ENCODE measurements around the gene GPATCH4.
"Not testable (repeated sequence)": the region's sequence is repeated elsewhere in the genome, so short reads cannot be mapped to it uniquely, and the experiment has no call there.

Gene GPATCH4

DNA sequence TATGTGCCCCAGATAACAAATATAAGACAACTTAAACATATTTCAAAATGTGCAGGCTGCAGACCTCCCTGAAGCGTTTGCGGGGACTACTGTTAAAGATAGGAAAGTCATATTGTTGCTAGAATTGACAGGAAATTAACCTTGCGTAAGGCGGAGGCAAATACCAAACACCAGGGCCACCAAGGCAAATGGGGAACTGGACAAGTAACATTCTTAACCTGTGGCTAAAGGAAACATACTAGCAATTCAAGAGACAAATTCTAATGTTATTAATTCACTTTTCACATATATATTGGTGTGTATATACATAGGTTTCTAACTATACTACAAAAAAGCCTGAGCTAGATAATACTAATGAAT lies 24.8 kb upstream of the GPATCH4 start:
- no peak for DNase-seq

DNA sequence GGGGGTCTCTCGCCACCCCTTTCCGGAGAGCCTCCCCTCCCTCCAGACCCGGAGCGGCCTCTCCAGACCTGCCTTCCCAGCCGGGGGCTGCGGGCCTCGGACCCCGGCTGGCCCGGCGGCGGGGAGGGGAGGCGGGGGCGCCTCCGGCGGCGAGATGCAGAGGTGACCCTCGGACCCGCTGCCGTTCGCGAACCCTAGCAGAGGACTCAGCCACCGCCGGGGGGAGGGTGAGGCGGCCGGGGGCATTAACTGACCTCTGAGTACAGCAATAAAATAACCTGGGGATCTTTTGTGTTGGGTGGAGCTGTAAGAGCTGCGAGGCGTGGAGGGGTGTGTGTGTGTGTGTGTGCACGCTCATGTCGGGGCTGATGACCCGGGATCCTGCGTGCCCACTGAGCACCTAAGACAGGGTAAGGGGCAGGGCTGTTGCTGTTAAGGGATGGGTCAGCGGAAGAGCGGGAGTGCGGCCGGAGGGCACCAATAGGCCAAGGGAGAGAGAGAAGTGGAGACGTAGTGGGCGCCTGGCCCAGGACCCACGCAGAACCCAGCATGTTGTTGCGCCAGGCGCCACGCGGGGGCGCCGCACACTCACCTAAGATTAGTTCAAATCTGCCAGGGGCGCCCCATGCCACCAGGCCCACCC lies 24.3 kb upstream of the GPATCH4 start:
- DNase-seq = peak; percentile 55

DNA sequence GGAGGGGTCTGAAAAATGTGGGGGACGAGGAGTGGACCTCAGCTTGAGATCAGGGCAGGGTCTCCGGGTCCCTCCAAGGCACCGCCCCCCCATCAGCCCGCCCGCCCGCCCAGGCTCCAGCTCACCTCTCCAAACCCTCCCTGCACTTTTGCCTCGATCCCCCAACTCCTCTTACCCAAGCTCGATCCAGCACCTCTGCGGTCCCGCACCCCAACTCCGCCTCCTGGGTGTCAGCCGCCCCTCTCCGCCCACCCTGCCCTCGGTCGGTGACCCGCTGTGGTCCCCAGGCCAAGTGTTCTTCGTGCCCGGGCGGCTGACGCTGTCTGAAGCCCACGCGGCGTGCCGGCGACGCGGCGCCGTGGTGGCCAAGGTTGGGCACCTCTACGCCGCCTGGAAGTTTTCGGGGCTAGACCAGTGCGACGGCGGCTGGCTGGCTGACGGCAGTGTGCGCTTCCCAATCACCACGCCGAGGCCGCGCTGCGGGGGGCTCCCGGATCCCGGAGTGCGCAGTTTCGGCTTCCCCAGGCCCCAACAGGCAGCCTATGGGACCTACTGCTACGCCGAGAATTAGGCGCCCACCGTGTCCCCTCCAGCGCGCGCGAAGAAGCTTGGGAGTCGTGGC lies 23.6 kb upstream of the GPATCH4 start:
- DNase-seq = no peak

DNA sequence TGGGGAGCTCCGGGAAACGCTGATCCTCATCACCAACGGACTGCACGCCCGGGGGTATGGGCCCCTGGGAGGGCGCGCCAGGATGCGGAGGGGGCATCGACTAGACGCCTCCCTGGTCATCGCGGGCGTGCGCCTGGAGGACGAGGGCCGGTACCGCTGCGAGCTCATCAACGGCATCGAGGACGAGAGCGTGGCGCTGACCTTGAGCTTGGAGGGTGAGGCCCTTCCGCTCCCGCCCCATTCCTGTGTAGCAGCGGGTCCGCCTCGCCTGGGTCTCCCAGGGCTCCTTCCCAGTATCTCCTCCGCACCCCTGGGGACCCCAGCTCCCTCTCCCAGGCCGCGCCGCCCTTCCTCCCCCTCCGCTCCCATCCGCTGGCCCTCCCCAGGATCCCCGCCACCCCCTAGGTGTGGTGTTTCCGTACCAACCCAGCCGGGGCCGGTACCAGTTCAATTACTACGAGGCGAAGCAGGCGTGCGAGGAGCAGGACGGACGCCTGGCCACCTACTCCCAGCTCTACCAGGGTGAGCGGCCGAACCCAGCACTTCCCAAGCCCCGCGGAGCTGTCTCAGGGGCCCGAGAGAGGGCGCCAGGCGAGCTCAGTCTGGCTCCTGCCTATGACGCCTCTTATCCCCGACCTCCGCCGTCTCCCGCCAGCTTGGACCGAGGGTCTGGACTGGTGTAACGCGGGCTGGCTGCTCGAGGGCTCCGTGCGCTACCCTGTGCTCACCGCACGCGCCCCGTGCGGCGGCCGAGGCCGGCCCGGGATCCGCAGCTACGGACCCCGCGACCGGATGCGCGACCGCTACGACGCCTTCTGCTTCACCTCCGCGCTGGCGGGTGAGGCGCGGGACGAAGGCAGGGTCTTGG lies 22.9 kb upstream of the GPATCH4 start:
- DNase-seq = no peak

DNA sequence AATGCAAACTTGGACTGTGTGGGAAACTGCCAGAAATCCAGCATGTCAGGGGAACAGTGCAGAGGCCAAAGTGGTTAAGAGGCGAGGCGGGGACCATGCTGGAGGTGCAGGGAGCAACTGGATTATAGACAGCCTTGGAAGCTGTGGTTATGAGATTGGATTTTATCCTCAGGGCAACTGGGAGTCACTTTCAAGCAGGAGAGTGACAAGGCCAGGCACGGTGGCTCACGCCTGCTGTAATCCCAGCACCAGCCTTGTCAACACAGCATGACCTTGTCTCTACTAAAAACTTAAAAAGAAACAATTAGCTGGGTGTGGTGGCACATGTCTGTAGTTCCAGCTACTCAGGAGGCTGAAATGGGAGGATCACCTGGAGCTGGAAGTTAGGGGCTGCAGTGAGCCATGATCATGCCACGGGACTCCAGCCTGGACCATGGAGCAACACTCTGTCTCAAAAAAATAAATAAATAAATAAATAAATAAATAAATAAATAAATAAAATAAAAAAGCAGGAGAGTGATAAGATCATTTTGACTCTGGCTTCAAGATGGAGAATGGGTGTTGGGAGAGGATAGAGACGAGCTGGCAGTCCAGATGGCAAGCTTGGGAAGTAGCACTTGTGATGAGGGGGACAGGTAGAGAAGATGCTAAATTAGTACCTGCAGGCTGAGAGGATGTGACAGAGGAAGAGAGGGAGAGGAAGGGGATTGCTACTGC lies 21.5 kb upstream of the GPATCH4 start:
- no peak for DNase-seq

DNA sequence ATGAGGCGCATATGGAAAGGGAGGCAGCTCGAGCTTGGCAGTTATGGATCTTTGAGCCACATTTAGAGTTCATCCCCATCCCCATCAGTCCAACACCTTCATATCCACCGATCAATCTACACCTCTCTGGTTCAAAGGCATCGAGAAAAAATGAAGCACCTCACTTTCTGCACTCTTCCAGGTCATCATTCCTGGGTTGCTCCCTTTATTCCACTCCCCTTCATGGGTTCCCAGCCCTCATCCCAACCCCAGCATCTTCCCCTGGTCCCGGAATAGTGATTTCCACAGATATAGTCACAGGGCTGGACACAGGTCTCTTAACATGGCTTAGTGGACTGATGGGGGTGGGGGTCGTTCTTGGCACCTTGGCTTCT lies 18.3 kb upstream of the GPATCH4 start:
- DNase-seq = no peak

DNA sequence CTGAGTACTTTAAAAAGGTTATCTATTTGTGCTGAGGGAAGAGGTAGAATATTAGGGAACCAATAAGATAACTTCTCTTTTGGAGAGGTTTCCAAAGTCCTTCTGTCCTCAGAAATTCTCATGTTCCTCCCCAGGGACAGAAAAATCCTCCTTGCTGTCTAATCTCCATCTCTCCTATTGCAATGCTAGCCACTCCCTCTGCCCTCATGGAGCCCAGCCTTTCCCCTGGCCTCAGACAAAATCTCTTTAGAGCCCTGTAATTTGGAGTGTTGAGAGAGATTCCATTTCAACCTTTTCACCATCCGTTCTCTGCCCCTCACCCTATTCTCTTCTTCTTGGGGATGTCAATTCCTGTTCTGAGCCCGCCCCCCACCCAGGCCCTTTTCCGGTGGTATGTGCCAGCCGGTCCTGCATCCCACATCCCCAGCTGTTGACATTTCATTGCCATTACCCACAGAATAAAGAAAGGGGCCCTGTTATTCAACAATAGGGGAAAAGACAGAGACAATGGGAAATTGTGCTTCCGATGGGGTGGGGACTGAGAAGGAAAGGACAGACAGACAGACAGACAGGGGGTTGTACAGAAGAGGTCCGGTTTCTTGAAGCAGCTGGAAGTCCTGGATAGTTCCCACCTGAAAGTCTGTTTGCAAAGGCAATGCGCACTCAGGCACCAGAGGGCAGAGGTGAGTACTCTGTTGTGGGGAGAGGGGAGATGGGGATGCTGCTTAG lies 17.7 kb upstream of the GPATCH4 start, which contains the start of gene HAPLN2:
Gene HAPLN2 (plus strand): TSS at position 563 of the 729 bp plus-strand sequence. CDS start 4,076 bp downstream, outside the sequence.
- no peak for DNase-seq

DNA sequence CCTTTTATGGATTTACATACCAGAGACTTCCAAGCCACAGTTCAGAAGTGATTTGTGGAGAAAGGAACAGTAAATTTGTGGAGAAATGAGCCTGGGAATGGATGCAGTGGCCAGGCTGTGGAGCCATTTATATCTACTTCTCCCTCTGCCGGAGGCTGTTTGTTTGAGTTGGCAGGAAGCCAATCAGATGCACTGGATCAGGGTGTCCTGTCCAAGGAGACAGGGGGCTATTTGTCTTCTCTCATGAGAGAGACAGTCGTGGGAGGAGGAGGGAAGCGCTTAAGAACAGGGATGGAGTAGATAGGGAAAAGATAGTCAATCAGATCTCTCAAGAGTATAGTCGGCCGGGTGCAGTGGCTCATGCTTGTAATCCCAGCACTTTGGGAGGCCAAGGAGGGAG lies 15.2 kb upstream of the GPATCH4 start:
- DNase-seq = no peak

DNA sequence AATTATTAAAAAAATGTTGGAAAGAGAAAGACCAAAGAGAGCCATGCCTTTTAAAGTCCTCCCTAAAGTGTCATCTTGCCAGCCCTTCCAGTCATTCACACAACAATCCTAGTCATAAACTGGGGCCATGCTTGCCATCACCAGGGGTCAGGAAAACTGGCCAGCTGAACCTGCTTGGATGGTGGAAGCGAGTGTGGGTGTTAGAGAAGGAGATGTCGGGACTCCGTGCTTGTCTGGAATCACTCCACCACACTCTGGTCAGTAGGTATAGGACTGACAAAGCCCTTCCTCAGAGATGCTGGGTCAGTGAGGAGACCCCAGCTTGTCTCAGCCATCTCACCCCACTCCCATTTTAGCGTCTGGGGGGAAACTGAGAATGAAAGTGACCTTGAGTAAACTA lies 14.7 kb upstream of the GPATCH4 start:
- DNase-seq = no peak

DNA sequence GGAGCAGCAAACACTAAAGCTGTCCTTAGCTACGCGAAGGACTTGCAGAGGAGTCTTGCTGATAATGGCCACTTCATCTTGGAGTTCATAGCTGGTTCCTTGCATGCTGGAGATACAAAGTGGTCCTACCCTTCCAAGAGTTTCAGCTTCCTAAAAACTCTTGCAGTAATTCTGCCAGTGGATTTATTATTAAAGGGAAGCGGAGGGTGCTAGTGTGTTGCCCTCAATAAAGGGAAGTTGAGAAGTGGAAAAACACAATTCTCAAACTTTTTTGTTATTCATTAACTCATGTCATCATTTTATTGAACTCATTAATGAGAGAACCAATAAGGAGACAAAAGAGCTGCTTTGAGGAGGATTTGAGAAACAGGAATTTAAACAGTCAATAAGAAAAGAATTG lies 11.4 kb upstream of the GPATCH4 start:
- DNase-seq = no peak

DNA sequence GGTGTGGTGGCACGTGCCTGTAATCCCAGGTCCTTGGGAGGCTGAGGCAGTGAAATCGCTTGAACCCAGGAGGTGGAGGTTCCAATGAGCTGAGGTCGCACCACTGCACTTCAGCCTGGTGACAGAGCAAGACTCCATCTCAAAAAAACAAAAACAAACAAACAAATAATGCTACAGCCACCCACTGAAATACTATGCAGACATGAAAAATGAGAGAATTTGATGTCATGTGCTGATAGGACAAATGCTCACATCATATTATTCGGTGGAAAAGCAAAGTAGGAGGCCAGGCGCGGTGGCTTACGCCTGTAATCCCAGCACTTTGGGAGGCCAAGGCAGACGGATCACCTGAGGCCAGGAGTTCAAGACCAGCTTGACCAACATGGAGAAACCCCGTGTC lies 8.8 kb upstream of the GPATCH4 start:
- DNase-seq = not testable (repeated sequence)

DNA sequence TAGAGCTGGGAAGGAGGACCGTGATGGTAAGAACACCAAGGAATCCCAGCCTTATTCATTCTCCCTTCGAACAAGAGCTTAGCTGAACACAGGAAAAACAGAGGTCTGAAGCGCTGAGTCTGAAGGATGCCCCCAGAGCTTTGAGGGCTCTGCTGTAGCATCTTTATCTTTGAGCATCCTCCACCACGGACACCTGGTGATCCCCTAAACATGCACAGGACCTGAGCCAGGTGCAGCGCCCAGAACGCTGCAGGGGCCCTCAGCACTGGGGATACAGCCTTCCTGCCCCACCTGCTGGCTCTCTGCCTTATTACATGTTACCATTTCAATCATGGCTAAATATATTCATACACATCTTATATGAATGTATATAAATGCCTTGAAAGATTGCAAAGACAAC lies 7.7 kb upstream of the GPATCH4 start:
- DNase-seq = peak; percentile 62

DNA sequence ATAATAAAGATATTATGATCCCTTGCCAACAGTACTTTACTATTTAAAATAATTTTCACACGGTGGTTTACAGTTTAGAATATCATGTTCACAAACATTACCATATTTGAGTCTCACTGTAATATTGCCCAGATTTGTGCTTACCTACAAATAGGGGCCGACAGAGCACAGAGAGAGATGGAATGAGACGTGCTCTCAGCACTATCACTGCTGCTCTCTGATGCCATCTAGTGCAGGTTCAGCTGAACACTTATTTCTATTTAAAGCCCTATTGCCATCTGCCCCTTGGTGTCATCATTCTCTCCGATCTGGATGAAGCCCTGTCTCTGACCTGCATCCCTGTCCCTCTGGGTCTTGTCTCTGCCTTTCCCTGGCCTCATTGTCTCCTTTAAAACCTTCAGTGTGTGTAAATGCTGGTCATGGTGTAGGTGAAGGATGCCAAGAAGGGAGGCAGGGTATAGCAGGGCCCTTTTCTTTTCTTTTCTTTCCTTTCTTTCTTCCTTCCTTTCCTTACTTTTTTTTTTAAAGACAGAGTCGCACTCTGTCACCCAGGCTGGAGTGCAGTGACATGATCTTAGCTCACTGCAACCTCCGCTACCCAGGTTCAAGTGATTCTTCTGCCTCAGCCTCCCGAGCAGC lies 6.9 kb upstream of the GPATCH4 start:
- DNase-seq = peak; percentile 72

DNA sequence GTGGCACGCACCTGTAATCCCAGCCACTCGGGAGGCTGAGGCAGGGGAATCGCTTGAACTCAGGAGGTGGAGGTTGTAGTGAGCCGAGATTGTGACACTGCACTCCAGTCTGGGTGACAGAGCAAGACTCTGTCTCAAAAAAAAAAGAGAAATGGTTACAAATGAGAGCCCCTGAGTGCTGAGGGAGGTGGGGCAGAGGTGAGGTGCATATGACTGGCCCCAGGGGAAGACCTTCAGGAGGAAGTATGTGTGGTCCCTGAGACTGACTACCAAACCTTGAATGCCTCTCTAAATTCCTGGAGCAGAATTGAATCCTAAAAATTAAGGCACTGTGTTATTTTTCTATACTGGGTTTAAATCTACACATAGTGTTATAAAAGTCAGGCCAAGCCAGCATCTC lies 6.1 kb upstream of the GPATCH4 start:
- DNase-seq = peak; percentile 39

DNA sequence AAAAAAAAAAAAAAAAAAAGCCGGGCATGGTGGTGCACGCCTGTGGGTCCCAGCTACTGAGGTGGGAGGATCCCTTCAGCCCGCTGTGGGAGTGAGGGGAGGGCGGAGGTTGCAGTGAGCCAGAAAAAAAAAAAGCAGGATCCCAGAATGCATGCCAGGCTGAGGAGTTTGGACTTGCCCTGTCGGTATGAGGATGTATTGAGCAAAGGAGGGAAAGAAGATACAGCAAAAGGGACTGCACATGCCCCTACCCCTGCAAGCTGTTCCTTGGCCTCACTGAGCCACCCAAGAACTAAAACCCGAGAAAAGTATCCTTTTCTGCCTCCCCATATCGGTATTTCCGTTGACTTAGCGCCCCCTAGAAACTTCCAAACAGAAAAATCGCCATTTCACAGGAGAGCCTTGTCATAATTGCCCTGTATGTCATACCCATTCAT lies 1.3 kb upstream of the GPATCH4 start:
- DNase-seq = no peak

DNA sequence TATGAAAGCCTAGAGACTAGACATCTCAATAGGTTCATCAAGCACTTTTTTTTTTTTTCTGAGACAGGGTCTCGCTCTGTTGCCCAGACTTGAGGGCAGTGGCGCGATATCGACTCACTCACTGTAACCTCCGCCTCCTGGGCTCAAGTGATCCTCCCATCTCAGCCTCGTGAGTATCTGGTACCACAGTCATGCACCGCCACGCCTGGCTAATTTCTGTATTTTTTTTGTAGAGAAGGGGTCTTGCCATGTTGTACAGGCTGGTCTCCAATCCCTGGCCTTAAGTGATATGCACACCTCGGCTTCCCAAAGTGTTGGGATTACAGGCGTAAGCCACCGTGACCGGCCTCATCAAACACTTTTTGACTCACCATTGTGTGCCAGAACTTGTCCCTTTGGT lies 613 bp upstream of the GPATCH4 start:
- no peak for DNase-seq

DNA sequence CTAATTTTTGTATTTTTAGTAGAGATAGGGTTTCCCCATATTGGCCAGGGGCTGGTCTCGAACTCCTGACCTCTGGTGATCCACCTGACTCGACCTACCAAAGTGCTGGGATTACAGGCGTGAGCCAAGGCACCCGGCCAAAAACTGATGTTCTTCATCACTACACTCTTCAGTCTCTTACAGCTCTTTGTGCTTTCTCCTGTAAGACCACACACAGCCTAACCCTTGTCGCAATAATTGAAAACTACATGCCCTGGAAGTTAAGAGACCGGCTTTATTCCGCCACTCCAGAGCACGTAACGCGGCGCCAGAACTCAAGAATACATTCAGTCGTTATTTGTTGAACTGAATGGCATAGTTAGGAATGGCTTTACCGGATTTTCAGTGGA lies 552 bp downstream of the GPATCH4 start:
- no peak for DNase-seq

DNA sequence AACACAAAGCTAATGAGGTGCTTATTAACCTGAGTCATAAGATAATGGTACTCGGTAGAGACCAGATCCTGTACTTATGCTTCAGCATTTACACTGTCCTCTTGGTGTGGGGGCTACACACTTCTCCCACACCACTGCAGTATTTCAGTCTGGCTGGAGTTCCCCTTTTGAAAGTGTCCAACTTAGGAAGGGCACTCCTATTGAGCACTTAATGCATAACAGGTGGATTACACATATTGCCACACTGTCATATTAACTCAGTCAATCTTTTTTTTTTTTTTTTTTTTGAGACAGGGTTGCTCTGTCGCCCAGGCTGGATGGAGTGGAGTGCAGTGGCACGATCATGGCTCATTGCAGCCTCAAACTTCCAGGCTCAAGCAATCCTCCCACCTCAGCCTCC lies 1.5 kb downstream of the GPATCH4 start:
- DNase-seq = no peak

DNA sequence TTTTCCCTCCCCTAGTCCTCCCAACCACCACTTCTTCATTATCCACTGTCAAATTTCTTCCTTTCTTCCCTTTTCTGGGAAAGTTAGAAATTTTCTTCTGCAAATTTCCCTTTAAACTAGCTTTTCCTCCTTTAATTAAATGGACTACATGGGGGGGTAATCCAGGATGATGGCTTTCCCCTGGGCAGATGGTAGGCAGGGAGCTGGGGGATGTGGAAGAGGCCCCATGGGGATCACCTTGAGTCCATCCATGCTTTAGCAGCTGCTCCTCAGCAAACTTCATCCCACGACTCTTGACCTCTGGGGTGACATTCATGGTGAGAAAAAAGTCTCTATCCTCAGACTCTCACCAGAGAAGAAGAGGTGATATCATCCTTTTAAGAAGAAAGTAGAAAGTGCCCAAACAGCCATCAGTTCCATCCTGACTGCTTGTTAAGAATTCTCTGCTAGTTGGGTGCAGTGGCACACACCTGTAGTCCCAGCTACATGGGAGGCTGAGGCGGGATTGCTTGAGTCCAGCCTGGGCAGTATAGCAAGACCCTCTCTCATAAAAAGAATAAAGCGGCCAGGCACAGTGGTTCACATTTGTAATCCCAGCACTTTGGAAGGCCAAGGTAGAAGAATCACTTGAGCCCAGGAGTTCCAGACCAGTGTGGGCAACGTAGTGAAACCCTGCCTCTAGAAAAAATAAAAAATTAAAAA lies 2.4 kb downstream of the GPATCH4 start:
- no peak for DNase-seq

DNA sequence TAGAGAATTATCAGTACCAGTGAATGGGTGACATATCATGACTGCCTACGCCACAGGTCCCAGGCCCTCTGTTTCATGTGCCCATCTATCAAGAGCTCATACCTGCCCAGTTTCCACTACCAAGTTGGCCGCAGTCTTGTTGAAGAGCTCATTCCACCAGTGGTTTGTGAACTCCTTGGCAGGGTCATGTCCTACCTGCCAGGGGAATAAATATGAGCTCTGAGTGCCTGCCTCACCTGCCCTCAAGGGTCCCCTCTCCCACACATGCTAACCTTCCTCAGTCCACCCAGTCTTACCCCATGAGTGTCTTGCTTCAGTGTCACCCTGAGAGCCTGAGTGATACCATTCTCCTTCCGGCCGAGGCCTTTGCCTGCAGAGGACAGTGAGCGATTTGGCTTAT lies 3.2 kb downstream of the GPATCH4 start:
- DNase-seq = no peak

DNA sequence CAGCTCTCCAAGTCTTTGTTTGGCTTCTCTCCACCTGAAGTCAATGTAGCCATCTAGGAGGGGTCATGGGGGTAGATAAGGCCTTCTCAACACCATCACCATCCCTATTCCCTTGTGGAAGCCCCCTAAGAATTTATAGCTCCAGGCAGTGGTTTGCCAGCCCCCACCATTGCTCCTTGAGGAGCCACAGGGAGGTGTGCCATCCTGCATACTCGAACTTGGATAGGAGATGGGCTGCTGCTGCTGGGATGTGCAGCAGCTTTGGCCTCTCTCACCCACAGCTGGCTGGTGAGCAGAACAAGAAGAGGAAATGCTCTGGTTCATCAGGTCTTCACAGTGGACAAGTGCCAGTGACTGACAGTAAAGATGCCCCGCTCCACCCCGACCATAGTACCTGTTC lies 4.9 kb downstream of the GPATCH4 start:
- DNase-seq = no peak

DNA sequence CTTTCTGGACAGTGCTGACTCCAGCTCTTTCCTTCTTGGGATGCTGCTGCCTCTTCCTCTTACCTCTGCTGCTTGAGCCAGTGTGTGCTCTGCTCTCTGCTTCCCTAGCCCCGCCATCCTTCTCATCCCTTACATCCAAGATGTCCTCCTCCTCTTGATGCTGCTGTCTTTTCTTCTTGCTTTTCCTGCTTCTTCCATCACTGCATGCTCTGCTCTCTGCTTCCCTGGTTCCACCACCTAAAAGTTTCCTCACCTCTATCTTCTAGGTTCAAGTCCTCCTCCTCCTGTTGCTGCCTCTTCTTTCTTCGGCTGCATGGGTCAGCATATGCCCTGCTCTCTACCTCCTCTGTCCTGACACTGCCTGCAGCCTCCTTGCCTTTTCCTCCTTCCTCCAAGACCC lies 6.3 kb downstream of the GPATCH4 start:
- no peak for DNase-seq
